Measurements from ENCODE around the gene IFT20.
"Not testable (repeated sequence)": the region's sequence is repeated elsewhere in the genome, so short reads cannot be mapped to it uniquely, and the experiment has no call there.

Gene IFT20

GRCh38 chr17:28313841-28314240, 21.4 kb downstream of the IFT20 start:
- Histone ChIP-seq H3K27me3 (ENCODE audit: insufficient read depth, low read length) (no peaks in the 10 kb centered on the region), H3K27ac (ENCODE audit: low read depth, low read length) (no peak overlapping the region), H3K4me3 (ENCODE audit: low read depth, low read length) (no peak overlapping the region), H3K79me2 (ENCODE audit: control insufficient read depth, insufficient read depth, low read length, unreplicated experiment) (no peaks in the 10 kb centered on the region), H2AFZ (ENCODE audit: low read length, unreplicated experiment) (no peak overlapping the region), H3K36me3 (ENCODE audit: insufficient read depth, low read length) (no peaks in the 10 kb centered on the region), H3K4me1 (ENCODE audit: control insufficient read depth, insufficient read depth, low read length, unreplicated experiment) (peaks cover 3% of the 10 kb centered on the region)

GRCh38 chr17:28306954-28307401, 28.3 kb downstream of the IFT20 start:
- no peaks in the 10 kb centered on the region for H3K4me1 ChIP-seq (ENCODE audit: control insufficient read depth, insufficient read depth, low read length, unreplicated experiment)
- no peaks in the 10 kb centered on the region for H3K36me3 ChIP-seq (ENCODE audit: insufficient read depth, low read length)
- no peak overlapping the region for H3K27ac ChIP-seq (ENCODE audit: low read depth, low read length)
- no peaks in the 10 kb centered on the region for H3K79me2 ChIP-seq (ENCODE audit: control insufficient read depth, insufficient read depth, low read length, unreplicated experiment)
- H3K27me3 ChIP-seq (ENCODE audit: insufficient read depth, low read length): no peaks in the 10 kb centered on the region
- H3K4me3 ChIP-seq (ENCODE audit: low read depth, low read length): no peak overlapping the region
- no peak overlapping the region for H2AFZ ChIP-seq (ENCODE audit: low read length, unreplicated experiment)

DNA sequence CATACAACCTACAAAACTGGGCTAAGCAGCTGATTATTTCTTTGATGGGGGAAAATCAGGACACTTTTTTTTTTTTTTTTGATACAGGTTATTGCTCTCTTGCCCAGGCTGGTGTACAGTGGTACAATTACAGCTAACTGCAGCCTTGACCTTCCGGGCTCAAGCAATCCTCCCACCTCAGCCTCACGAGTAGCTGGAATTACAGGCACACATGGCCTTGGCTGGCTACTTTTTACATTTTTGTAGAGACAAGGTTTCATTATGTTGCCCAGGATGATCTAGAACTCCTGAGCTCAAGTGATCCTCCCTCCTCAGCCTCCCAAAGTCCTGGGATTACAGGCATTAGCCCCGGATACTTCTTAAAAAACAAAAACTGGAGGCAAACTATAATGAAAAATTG, 36.8 kb downstream of the IFT20 start:
- Histone ChIP-seq H2AFZ (ENCODE audit: low read length, unreplicated experiment) (no peak overlapping the region), H3K36me3 (ENCODE audit: insufficient read depth, low read length) (no peaks in the 10 kb centered on the region), H3K4me3 (ENCODE audit: low read depth, low read length) (no peak overlapping the region), H3K27me3 (ENCODE audit: insufficient read depth, low read length) (no peaks in the 10 kb centered on the region), H3K4me1 (ENCODE audit: control insufficient read depth, insufficient read depth, low read length, unreplicated experiment) (no peaks in the 10 kb centered on the region), H3K79me2 (ENCODE audit: control insufficient read depth, insufficient read depth, low read length, unreplicated experiment) (no peaks in the 10 kb centered on the region), H3K27ac (ENCODE audit: low read depth, low read length) (no peak overlapping the region)

DNA sequence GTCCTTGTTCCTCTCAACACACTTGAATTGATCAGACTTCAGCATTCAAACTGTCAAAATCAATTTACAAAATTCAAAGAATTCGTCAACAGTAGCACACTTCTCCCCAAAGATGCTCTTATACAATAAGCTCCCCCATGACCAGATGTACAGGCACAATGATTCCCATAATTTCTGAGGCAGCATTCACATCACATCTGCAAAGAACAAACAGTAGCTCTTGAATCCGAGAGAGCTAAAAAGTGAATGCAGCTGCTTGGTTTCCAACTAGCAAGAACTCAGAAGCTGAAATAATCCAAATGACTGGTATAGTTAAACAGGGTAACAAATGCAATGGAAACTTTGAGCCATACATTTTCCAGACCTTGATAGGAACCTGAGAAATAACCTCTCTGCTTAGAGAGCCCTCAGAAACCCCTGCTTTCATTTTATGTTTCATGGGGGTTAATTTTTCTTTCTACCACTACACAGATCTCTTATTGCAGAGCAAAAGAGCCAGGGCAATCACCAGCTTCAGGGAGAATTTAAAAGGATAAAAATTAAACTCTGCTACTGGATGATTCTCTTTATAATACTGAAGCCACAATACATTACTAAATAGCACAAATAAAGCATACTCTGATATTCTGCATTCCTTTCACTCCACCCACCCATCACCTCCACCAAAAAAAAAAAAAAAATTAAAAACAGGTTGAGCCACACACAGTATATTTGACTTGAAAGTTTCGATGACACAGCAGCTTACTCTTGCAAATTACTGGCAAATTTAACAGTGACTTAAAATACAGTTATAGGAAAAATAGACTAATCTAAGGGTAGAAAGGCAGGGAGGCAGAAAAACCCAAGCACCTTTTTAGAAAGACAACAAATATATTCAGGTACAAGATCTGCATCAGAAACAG, 39.3 kb downstream of the IFT20 start:
- Histone ChIP-seq H3K79me2 (ENCODE audit: control insufficient read depth, insufficient read depth, low read length, unreplicated experiment) (no peaks in the 10 kb centered on the region), H3K36me3 (ENCODE audit: insufficient read depth, low read length) (no peaks in the 10 kb centered on the region), H3K27me3 (ENCODE audit: insufficient read depth, low read length) (no peaks in the 10 kb centered on the region), H3K4me1 (ENCODE audit: control insufficient read depth, insufficient read depth, low read length, unreplicated experiment) (no peaks in the 10 kb centered on the region), H3K4me3 (ENCODE audit: low read depth, low read length) (no peak overlapping the region), H2AFZ (ENCODE audit: low read length, unreplicated experiment) (no peak overlapping the region), H3K27ac (ENCODE audit: low read depth, low read length) (no peak overlapping the region)

GRCh38 chr17:28293994-28294393, 41.3 kb downstream of the IFT20 start:
- Histone ChIP-seq H2AFZ (ENCODE audit: low read length, unreplicated experiment) (no peak overlapping the region), H3K79me2 (ENCODE audit: control insufficient read depth, insufficient read depth, low read length, unreplicated experiment) (no peaks in the 10 kb centered on the region), H3K27ac (ENCODE audit: low read depth, low read length) (no peak overlapping the region)

DNA sequence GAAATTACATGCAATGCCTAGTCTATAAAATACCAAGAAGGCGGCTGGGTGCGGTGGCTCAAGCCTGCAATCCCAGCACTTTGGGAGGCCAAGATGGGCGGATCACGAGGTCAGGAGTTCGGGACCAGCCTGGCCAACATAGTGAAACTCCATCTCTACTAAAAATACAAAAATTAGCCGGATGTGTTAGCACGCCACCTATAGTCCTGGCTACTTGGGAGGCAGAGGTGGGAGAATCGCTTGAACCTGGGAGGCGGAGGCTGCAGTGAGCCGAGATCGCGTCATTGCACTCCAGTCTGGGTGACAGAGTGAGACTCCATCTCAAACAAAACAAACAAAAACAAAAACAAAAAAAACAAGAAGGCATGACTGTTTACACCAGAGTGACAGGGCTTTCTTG, 42.4 kb downstream of the IFT20 start:
- not testable (repeated sequence) for H2AFZ ChIP-seq (ENCODE audit: low read length, unreplicated experiment); H3K27me3 ChIP-seq (ENCODE audit: insufficient read depth, low read length); H3K79me2 ChIP-seq (ENCODE audit: control insufficient read depth, insufficient read depth, low read length, unreplicated experiment); H3K36me3 ChIP-seq (ENCODE audit: insufficient read depth, low read length); H3K4me3 ChIP-seq (ENCODE audit: low read depth, low read length); H3K4me1 ChIP-seq (ENCODE audit: control insufficient read depth, insufficient read depth, low read length, unreplicated experiment); H3K27ac ChIP-seq (ENCODE audit: low read depth, low read length)

More at GRCh38 chr17:28293994-28294393, 41.3 kb downstream of the IFT20 start:
- Histone ChIP-seq H3K4me1 (ENCODE audit: control insufficient read depth, insufficient read depth, low read length, unreplicated experiment) (no peaks in the 10 kb centered on the region), H3K36me3 (ENCODE audit: insufficient read depth, low read length) (no peaks in the 10 kb centered on the region), H3K4me3 (ENCODE audit: low read depth, low read length) (no peak overlapping the region), H3K27me3 (ENCODE audit: insufficient read depth, low read length) (no peaks in the 10 kb centered on the region)

GRCh38 chr17:28291780-28292330, 43.4 kb downstream of the IFT20 start:
- Histone ChIP-seq H3K79me2 (ENCODE audit: control insufficient read depth, insufficient read depth, low read length, unreplicated experiment) (no peaks in the 10 kb centered on the region), H3K27ac (ENCODE audit: low read depth, low read length) (no peak overlapping the region), H3K27me3 (ENCODE audit: insufficient read depth, low read length) (no peaks in the 10 kb centered on the region), H3K4me3 (ENCODE audit: low read depth, low read length) (no peak overlapping the region), H2AFZ (ENCODE audit: low read length, unreplicated experiment) (no peak overlapping the region), H3K36me3 (ENCODE audit: insufficient read depth, low read length) (no peaks in the 10 kb centered on the region), H3K4me1 (ENCODE audit: control insufficient read depth, insufficient read depth, low read length, unreplicated experiment) (no peaks in the 10 kb centered on the region)

DNA sequence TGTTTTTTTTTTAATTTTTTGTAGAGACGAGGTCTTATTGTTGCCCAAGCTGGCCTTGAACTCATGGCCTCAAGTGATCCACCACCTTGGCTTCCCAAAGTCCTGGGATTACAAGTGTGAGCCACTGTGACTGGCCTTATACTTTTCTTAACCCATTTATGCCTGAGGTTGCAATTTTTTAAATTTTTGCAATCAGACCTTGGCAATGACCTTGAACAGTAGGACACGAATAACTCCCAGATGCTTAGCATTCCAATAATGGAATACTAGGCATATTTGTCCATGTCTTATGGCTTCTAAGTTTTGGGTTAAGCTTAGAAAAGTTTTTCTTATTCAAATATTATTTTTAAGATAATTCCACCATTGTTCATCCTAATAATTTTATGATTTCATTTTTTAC, 44.6 kb downstream of the IFT20 start:
- H3K4me1 ChIP-seq (ENCODE audit: control insufficient read depth, insufficient read depth, low read length, unreplicated experiment): no peaks in the 10 kb centered on the region
- H3K27ac ChIP-seq (ENCODE audit: low read depth, low read length): no peak overlapping the region
- H3K27me3 ChIP-seq (ENCODE audit: insufficient read depth, low read length): no peaks in the 10 kb centered on the region
- H3K36me3 ChIP-seq (ENCODE audit: insufficient read depth, low read length): no peaks in the 10 kb centered on the region
- no peak overlapping the region for H3K4me3 ChIP-seq (ENCODE audit: low read depth, low read length)
- H2AFZ ChIP-seq (ENCODE audit: low read length, unreplicated experiment): no peak overlapping the region
- no peaks in the 10 kb centered on the region for H3K79me2 ChIP-seq (ENCODE audit: control insufficient read depth, insufficient read depth, low read length, unreplicated experiment)

- H3K36me3 ChIP-seq (ENCODE audit: insufficient read depth, low read length): no peaks in the 10 kb centered on the region
- peaks cover 14% of the 10 kb centered on the region for H3K4me1 ChIP-seq (ENCODE audit: control insufficient read depth, insufficient read depth, low read length, unreplicated experiment)
- no peak overlapping the region for H3K27ac ChIP-seq (ENCODE audit: low read depth, low read length)
- no peak overlapping the region for H3K4me3 ChIP-seq (ENCODE audit: low read depth, low read length)
- no peaks in the 10 kb centered on the region for H3K27me3 ChIP-seq (ENCODE audit: insufficient read depth, low read length)
- H2AFZ ChIP-seq (ENCODE audit: low read length, unreplicated experiment): no peak overlapping the region
- H3K79me2 ChIP-seq (ENCODE audit: control insufficient read depth, insufficient read depth, low read length, unreplicated experiment): no peaks in the 10 kb centered on the region
Measured at GRCh38 chr17:28285965-28286364, 49.3 kb downstream of the IFT20 start.

GRCh38 chr17:28282596-28282995, 52.7 kb downstream of the IFT20 start:
- Histone ChIP-seq H2AFZ (ENCODE audit: low read length, unreplicated experiment) (peak overlapping the region; percentile 61), H3K4me1 (ENCODE audit: control insufficient read depth, insufficient read depth, low read length, unreplicated experiment) (peaks cover 30% of the 10 kb centered on the region), H3K36me3 (ENCODE audit: insufficient read depth, low read length) (no peaks in the 10 kb centered on the region), H3K4me3 (ENCODE audit: low read depth, low read length) (no peak overlapping the region), H3K27me3 (ENCODE audit: insufficient read depth, low read length) (no peaks in the 10 kb centered on the region), H3K27ac (ENCODE audit: low read depth, low read length) (peak overlapping the region; percentile 75), H3K79me2 (ENCODE audit: control insufficient read depth, insufficient read depth, low read length, unreplicated experiment) (no peaks in the 10 kb centered on the region)

DNA sequence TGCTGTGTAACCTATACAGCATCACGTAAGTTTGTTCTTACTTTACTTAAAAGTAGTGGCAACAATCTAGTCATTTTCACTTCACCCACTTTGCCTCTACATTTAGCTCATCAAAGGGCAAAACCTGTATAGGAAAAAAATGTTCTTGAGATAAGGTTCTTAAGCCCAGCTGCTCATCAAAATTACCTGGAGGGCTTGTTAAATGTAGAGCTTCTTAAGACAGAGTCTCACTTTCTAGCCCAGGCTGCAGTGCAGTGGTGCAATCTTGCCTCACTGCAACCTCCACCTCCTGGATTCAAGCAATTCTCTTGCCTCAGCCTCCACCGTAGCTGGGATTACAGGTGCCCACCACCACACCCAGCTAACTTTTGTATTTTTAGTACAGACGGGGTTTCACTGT, 54.4 kb downstream of the IFT20 start:
- H2AFZ ChIP-seq (ENCODE audit: low read length, unreplicated experiment): no peak overlapping the region

More for the DNA sequence above, 54.4 kb downstream of the IFT20 start:
- Histone ChIP-seq H3K36me3 (ENCODE audit: insufficient read depth, low read length) (no peaks in the 10 kb centered on the region), H3K27me3 (ENCODE audit: insufficient read depth, low read length) (no peaks in the 10 kb centered on the region), H3K79me2 (ENCODE audit: control insufficient read depth, insufficient read depth, low read length, unreplicated experiment) (no peaks in the 10 kb centered on the region), H3K4me3 (ENCODE audit: low read depth, low read length) (no peak overlapping the region), H3K4me1 (ENCODE audit: control insufficient read depth, insufficient read depth, low read length, unreplicated experiment) (peaks cover 33% of the 10 kb centered on the region), H3K27ac (ENCODE audit: low read depth, low read length) (no peak overlapping the region)
